Head of caudate nucleus (tissue), 42 donors: ENCODE data around the gene EIF5A.

Experiments used
- DNase-seq, 42 donors: peaks; one replicate each; pipeline versions ENCODE4 v3.0.0 to v3.0.0-alpha.2; 2020 to 2021; ENCODE audit warnings: mixed read lengths in 7 of 42
- intact Hi-C: fragments of 100-400 bp; cut with DNase I; formaldehyde crosslinking; loops from one replicate; pipeline ENCODE4 v1.15.0; 2022

The EIF5A gene

DNA sequence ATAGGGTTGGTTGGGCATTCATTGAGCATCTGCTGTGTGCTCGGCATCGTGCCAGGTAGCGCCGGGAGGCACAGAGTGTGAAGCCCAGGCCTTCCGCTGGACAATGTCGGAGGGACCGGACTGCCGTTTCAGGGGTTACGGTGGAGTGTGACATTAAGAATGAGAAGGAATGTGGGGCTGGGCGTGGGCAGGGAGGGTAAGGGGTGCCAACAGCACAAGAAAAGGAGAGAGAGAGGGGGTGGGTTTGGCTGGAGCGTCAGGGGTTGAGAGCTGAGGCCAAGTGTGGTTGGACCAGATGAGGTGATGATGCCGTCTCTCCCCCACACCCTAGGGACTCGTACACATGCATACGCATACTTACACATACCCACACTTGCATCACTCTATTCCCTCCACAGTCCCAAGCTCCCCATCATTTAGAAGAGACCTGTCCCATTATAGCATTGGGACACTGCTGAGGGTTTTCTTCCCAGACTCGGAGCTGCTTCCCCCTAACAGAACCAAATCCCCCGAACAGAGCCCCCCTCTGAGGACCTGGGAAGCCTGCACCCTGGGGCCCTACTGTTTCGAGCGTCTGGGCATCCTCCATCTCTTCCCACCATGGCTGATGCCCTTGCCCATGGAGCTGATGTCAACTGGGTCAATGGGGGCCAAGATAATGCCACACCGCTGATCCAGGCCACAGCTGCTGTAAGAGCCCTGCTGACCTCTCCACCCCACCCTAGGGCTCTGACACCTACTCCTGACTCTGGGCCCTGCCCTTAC, 41.2 kb downstream of the EIF5A start:
- no peak for DNase-seq
- intact Hi-C loops, result no loop called here

DNA sequence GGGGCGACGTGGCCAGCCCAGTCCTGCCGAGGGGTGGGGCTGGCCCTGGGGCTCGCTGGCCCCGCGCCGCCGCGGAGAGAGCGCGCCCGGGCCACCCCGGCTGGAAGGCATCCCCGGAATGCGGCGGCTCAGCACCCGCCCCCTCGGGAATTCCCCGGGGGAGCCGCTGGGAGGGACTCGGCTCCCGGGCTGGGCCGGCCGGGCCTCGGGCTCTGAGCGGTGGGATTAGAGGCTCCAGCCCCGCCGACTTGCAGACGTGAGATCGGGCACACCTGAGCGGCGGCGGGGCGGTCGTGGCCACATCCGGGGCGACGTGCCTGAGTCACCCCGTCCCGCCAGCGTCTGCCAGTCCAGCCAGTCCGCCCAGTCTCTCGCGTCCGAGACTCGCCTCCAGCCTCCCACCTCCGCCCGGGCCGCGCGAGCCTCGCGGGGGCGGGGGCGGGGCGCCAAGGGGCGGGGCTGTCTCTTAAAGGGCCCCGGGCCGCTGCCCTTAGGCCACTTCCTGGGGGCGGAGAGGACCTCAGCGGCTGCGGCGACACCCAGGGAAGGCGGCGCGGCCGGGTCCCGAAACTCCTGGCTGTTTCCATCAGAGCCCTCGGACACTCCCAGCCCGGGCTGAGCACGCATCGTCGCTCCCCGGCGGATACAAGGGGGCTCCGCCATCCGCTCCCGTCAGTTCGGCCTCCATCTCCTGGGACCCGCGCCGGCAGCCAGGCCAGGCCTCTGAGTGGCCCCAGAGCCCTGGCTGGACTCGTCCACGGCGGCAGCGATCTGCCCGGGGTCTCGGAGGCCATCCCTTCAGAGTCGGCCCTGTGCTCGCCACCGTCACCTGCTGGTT, 44.5 kb downstream of the EIF5A start, which contains the start of gene KCTD11:
Gene KCTD11 (plus strand): TSS at position 498 of the 838 bp plus-strand sequence.
- DNase-seq, result peak; percentile 75 to 95 (median 87)
- intact Hi-C loops, result loop anchor here (5.0 to 10.0 kb wide), 4 partner anchors 40 to 223 kb away; partner anchors contain the start of genes CD68, FGF11, PLSCR3 and TMEM102

- DNase-seq, result peak in 1 of 42 donors; percentile 4
- intact Hi-C loops, result loop anchor here (5.0 to 10.0 kb wide), 4 partner anchors 40 to 222 kb away; partner anchors contain the start of genes CD68, FGF11, PLSCR3 and TMEM102
These were observed 45.1 kb downstream of the EIF5A start for GRCh38 chr17:7352503-7352889.

DNA sequence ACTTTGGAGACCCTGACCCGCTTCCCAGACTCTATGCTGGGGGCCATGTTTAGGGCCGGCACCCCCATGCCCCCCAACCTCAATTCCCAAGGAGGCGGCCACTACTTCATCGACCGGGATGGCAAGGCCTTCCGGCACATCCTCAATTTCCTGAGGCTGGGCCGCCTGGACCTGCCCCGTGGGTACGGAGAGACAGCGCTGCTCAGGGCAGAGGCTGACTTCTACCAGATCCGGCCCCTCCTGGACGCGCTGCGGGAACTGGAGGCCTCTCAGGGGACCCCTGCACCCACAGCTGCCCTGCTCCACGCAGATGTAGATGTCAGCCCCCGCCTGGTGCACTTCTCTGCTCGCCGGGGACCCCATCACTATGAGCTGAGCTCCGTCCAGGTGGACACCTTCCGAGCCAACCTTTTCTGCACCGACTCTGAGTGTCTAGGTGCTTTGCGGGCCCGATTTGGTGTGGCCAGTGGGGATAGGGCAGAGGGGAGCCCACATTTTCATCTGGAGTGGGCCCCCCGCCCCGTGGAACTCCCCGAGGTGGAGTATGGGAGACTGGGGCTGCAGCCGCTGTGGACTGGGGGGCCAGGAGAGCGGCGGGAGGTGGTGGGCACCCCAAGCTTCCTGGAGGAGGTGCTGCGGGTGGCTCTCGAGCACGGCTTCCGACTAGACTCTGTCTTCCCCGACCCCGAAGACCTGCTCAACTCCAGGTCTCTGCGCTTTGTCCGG, 45.6 kb downstream of the EIF5A start:
- intact Hi-C loops, result loop anchor here (5.0 to 10.0 kb wide), 4 partner anchors 39 to 222 kb away; partner anchors contain the start of genes CD68, FGF11, PLSCR3 and TMEM102
- peak in 1 of 42 donors; percentile 3 for DNase-seq

GRCh38 chr17:7354262-7354843, 46.9 kb downstream of the EIF5A start:
- peak in 5 of 42 donors; percentile 3 to 37 (median 30) for DNase-seq
- intact Hi-C loops, result loop anchor here (5.0 to 10.0 kb wide), 4 partner anchors 38 to 220 kb away; partner anchors contain the start of genes CD68, FGF11, PLSCR3 and TMEM102

- intact Hi-C loops, result loop anchor here (10.0 kb wide), 2 partner anchors 80 to 220 kb away; partner anchors contain the start of genes CD68, FGF11 and TMEM102
- peak; percentile 36 to 90 (median 77) for DNase-seq
These were observed 47.6 kb downstream of the EIF5A start, which contains the start of gene TMEM95 for GRCh38 chr17:7355053-7355452. TSS of gene TMEM95 (plus strand) at chr17:7355156. CDS start at chr17:7355205, 49 bp downstream.

GRCh38 chr17:7355573-7355972, 48.1 kb downstream of the EIF5A start:
- DNase-seq, result no peak
- intact Hi-C loops, result loop anchor here (10.0 kb wide), 2 partner anchors 79 to 219 kb away; partner anchors contain the start of genes CD68, FGF11 and TMEM102

- peak; percentile 61 to 91 (median 80) for DNase-seq
These were observed 48.7 kb downstream of the EIF5A start for GRCh38 chr17:7356072-7356549.

DNA sequence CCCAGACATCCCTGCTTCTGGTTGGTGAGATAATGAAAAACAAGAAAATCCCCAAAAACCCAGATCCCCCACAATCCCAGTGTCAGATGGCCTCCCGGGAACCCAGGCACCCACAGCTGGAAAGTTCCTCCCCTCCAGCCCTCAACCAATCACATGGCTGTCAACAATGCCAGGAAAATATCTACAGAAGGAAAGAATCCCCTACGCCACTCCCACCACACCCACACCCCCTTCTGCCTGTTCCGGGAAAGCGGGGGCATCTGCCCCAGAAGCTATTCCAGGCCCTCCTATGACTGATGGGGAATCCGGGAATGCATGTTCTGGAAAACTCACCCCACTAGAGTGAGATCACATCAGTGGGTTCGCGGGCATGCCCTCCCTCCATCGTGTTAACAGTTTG, 49.3 kb downstream of the EIF5A start:
- intact Hi-C loops, result loop anchor here (10.0 kb wide), 2 partner anchors 78 to 218 kb away; partner anchors contain the start of genes CD68, FGF11 and TMEM102
- peak in 34 of 42 donors; percentile 22 to 81 (median 57) for DNase-seq

More at GRCh38 chr17:7356072-7356549, 48.7 kb downstream of the EIF5A start:
- intact Hi-C loops, result loop anchor here (10.0 kb wide), 2 partner anchors 79 to 219 kb away; partner anchors contain the start of genes CD68, FGF11 and TMEM102

DNA sequence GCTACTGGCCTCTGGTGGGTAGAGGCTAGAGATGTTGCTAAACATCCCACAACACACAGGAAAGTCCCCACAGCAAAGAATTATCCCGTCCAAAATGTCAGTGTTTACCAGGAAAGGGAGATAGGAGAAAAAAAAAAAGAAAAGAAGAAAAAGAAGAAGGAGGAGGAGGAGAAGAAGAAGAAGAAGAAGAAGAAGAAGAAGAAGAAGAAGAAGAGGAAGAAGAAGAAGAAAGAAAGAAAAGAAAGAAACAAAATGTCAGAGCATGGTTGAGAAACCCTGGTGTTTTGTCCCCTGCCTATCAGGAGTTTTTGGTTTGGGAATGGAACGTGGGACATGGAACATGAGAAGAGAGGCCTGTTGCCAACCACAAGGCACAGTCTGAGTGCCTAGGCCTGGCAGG, 50.0 kb downstream of the EIF5A start:
- intact Hi-C loops, result loop anchor here (10.0 kb wide), 2 partner anchors 77 to 217 kb away; partner anchors contain the start of genes CD68, FGF11 and TMEM102
- DNase-seq, result no peak

- no peak for DNase-seq
- intact Hi-C loops, result no loop called here
These were observed 54.5 kb downstream of the EIF5A start for GRCh38 chr17:7361906-7362305.
